Activated CD8-positive, alpha-beta memory T cell treated with anti-CD3 and anti-CD28 coated beads, Interleukin-2, amount 50 U/mL, for 48 hours (primary cell): ENCODE measurements around the gene VPS54.
"Not testable (repeated sequence)": the region's sequence is repeated elsewhere in the genome, so short reads cannot be mapped to it uniquely, and the experiment has no call there.

Experiments
- DNase-seq: peaks from one replicate; pipeline ENCODE4 v3.0.0-alpha.2; 2020

The VPS54 gene

GRCh38 chr2:63993130-63993584 lies 26.1 kb downstream of the VPS54 start:
- not testable (repeated sequence) for DNase-seq

GRCh38 chr2:63992061-63992685 lies 27.1 kb downstream of the VPS54 start:
- DNase-seq = no peak

DNA sequence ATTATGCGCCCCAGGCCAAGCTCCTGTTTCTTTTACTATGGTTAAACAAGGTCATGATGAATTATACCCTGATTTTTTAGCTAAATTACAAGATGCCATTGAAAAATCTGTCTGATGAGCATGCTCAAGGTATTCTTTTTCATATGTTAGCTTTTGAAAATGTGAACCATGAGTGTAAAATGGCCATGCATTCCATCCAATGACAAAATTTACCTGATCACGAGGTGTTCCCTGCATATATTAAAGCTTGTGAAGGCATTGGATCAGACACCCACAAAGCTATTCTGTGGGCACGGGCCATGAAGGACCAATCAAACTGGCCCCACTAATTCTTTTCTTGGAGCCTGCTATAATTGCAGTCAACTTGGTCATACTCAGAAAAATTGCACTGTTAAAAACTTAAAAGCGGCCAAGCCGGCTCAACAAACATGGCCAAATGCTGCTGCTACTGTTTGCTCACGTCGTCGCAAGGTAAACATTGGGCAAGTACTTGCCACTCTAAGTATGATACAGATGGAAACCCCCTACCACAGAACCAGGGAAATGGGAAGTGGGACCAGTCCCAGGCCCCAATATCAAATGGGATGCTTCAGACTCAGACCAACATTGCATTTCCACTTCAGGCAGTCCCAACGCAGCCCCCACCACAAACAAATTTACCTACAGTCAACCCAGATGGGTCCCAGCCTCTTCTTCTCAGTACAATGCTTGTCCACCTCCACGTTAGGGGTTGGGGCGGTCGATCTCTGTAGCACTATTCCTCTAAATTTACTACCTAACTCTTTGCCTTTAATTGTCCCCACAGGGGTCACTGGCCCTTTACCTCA lies 27.8 kb downstream of the VPS54 start:
- DNase-seq = not testable (repeated sequence)

DNA sequence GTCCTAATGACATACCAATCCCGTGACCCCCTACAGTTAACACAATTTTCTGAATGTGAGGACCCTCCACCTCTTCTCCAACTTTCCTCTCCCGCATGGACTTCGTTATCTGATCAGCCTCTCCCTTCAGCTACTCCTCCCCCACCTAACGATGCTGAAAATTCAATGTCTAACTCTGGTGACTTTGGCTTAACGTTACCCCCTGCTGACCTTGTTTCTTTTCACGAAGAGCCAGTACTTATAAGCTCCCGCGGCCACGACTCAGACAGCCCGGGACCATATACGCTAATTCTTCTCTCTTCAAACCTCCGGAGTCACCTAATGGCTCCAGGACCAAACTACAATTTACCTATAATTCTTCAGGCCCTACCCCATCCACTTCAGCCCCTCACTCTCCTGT lies 29.2 kb downstream of the VPS54 start:
- DNase-seq = no peak

GRCh38 chr2:63988842-63989436 lies 30.3 kb downstream of the VPS54 start:
- DNase-seq = not testable (repeated sequence)

DNA sequence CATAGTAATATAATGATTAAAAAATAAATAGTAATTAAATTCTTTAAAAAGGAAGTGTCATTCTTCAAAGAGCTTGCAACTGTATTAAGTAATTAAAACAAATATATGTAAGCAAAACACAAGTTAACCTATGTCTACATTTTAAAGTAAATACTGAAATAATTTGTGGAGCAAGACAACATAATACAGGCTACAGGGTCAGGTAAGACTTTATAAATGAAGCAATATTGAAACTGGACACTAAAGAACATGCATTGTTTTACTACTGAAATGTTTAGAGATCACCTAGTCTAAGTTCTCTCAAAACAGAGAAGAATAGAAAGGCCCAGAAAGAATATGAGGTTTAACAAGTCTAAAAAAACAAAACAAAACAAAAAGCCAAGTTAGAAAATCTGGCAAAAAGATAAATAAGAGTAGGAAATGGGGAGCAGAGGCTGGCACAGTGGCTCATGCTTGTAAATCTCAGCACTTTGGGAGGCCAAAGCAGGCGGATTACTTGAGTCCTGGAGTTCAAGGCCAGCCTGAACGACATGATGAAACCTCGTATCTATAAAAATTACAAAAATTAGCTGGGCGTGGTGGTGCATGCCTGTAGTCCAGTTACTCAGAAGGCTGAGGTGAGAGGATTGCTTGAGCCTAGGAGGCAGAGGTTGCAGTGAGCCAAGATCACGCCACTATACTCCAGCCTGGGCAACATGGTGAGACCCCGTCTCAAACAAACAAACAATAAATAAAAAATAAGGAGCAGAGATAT lies 34.4 kb downstream of the VPS54 start:
- DNase-seq = no peak

- DNase-seq = no peak
These were observed 35.1 kb downstream of the VPS54 start for GRCh38 chr2:63983986-63984605.

DNA sequence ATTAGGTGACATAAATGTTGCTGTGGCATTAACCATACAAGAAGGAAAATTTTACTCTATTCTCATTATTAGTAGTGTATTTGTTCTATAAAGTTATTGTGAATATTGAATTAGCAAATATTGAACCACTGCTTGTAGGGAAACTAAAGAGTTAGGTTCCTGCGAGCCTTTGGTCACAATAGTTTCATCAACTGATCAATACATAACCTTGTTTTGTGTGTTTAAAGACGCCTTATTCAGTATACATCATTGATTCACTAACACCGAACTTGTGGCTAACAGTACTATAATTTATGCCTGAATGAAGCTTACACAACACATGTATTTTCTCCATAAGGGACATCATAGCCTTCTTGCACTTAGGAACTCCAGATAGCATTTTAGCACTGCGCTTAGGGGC lies 36.9 kb downstream of the VPS54 start:
- no peak for DNase-seq

DNA sequence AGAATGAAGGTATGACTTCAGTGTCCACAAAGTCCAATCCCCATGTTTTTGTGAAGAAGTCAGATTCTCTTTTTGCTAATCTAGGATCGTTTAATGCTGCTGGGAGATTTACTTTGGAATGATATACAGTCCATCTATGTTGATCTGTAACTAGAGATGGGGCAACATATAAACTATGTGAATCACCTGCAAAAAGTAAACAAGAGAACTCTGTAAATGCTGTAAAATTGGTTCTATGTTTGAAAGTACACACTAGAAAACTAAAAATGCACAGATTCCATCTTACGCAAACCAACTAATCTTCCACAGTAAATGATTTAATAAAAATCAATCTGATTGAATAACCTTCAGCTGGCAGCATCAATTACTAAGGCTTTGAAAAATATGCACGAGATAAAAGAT lies 37.5 kb downstream of the VPS54 start:
- no peak for DNase-seq

DNA sequence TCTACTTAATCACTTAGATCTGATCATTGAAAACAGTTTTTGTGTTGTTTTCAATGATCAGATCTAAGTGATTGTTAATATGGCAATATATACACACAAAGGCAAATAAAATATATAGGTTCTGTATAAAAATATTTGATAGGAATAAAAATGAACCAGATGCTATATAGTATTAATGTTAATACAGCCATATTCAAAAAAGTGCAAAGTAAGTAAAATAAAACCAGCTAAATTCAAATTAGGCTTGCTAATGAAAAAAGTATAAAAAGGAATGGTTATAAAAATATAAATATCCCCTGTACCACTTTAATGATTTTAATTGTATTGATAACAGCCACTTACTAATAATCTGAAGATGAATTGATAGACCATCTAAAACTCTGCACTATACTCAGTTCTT lies 38.4 kb downstream of the VPS54 start:
- DNase-seq = no peak

DNA sequence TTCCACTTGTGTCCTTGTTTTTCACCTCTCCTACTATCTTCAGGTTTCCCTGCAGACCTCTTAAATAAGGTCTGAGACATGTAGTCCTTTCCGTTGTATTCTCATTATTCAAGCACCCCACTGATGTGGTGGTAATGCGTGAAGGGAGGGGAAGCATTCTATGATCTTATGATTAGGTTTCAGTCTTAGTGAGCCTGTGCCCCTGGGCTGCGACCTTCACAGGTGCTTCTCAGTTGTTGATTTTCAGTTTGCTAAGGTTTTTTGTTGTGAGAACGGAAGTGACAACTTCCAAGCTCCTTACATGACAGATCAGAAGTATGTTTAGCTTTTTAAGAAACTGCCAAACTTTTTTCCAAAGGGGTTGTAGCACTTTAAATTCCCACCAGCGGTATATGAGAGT lies 41.3 kb downstream of the VPS54 start:
- no peak for DNase-seq

- no peak for DNase-seq
These were observed 43.1 kb downstream of the VPS54 start for GRCh38 chr2:63976125-63976510.

DNA sequence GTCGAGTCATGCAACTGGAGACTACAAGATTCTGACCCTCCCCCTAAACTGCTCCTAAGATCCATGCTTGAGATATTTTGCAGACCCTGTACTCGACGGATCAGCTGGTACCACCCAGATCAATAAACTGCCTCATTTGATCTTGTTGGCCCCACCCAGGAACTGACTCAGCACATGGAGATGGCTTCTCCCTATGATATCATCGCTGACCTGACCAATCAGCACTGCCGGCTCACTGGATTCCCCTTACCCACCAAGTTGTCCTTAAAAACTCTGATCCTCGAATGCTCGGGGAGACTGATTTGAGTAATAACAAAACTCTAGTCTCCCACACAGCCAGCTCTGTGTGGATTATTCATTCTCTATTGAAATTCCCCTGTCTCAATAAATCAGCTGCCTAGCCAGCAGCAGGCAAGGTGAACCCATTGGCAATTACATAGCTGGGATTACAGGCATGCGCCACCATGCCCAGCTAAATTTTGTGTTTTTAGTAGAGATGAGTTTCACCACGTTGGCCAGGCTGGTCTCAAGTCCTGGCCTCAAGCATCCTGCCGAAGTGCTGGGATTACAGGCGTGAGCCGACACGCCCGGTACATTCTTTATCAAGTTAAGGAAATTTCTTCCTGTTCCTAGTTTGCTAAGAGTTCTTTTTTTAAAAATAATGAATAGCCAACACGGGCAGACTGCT lies 43.6 kb downstream of the VPS54 start:
- no peak for DNase-seq

DNA sequence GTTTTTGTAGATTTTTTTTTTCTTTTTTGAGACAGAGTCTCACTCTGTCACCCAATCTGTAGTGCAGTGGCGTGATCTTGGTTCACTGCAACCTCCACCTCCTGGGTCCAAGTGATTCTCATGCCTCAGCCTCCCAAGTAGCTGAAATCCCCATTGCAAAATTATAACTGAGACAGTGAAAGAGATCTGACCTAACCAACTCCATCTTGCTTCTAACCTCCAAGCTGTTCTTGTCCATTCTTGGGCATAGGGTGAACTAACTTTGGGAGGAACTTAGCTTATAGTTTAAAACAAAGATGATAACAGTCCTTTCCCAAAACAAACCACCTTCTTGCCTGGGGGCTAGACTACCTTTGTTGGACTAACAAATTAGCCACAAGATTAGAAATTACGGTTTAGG lies 44.2 kb downstream of the VPS54 start:
- not testable (repeated sequence) for DNase-seq

DNA sequence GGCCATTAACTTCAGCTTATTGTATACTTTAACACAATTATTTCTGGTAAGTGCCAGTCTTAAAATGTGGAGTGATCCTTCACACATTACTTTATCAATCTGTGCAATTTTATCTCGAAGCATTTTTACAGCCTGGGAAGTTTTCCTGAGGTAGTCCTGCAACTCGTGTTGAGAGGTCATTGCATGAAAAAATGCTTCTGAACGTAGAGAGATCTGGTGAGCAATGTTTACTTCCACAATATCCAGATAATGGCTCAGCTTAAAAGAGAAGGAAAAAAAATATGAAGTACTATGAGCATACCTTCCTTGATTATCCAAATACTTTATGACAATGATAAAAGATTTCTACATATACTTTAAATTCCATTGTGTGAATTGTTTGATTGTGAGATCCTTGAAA lies 57.0 kb downstream of the VPS54 start:
- DNase-seq = no peak

DNA sequence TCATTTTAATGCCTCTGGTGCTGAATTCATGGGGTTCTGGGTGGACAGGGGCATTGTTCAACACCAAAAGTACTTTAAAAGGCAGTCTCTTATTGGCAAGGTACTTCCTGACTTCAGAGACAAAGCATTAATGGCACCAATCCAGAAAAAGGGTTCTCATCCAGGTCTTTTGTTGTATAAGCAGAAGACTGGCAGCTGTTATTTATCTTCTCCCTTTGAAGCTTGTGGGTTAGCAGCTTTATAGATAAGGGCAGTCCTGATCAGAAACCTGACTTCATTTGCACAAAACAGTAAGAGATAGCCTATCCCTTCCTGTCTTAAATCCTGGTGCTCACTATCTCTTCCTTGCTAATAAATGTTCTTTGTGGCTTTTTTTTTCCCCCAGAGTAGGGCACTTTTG lies 68.8 kb downstream of the VPS54 start:
- DNase-seq = no peak

DNA sequence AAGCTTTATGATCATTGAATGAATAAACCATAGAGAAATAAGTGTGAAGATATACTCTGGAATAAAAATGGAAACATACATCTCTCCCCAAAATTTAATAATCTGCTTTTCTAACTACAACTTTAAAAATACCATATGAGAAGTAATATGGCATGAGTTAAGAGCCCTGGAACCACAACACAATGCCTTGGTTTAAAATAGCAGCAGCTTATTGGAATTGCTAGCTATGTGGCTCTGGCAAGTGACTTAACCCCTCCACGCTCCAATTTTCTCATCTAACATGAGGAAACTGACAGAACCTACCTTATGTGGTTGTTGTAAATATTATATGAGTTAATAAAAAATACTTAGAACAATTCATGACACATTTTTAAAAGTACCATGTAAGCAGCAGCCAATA lies 76.4 kb downstream of the VPS54 start:
- no peak for DNase-seq

- DNase-seq = not testable (repeated sequence)
These were observed 87.1 kb downstream of the VPS54 start for GRCh38 chr2:63932104-63932503.

- DNase-seq = no peak
These were observed 92.4 kb downstream of the VPS54 start for GRCh38 chr2:63926815-63927214.

DNA sequence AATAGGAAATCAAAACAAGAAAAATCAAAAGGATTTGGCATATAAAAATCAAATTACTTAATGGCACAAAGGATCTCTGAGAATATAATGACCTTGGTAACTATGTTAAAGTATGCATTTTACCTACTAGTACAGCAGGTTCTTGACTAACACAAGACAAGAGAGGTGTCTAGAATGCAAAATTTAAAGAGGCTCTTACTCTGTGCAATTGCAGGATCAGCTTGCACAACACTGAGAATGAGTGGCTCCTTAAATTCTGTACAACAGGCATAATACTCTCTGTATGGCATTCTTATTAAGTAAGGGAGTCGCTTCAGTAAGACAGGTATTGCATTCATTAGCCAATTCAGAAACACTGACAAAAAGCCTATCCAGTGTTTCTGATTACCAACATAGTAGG lies 104.9 kb downstream of the VPS54 start:
- no peak for DNase-seq

GRCh38 chr2:63903003-63903402 lies 116.2 kb downstream of the VPS54 start:
- DNase-seq = no peak

DNA sequence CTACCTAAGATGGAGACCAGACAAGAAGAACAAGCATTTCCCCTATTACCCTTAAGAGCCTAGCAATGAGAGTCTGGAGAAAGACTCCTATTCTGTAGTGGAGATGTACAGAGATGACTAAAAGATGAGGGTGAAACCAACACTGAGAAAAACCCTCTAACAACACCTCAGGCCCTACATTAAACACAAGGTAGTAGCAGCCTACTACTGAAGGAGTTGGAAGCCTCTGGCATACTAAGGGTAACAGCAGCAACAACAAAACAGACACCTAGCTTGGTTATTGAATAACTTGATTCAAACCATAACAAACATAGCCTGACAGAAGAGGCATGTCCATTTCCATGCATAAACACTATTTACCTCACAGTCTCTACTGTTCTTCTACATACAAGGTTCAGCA lies 117.1 kb downstream of the VPS54 start:
- DNase-seq = no peak
